ENCODE results near the gene PSG2. TPM values are rescaled to one million over a fixed set of nuclear protein-coding genes. Genes with fewer than 3 reads are reported as not detected.
A peak's percentile ranks its signal among the peaks of the same experiment; 100 is the strongest.
"Not testable (repeated sequence)": the region's sequence is repeated elsewhere in the genome, so short reads cannot be mapped to it uniquely, and the experiment has no call there.

Gene PSG2
- total RNA-seq, 1 donor from 2014 or later = not detected

DNA sequence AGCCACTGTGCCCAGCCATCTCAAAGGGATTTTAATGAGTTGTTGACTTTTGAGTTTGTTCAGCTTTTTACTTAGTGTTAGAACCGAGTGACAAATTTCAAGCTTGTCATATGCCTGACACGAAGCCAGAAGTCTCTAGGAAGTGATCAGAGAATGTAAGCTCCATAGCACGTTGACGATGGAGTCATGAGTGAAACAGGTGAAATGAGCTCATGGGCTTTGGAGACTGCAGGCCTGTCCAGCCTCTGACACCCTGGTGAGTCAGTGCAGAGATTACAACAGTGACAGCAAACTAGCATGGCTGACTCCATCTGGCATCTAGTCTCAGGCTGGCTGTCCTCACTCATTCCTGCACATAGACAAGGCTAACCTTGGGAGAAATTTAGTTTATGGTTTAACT, 60.9 kb downstream of the PSG2 start:
- DNase-seq (ENCODE audit: low spot score); H3K4me1 Mint-ChIP-seq (ENCODE audit: unreplicated experiment); H3K27ac Mint-ChIP-seq (ENCODE audit: unreplicated experiment); H3K9me3 Mint-ChIP-seq (ENCODE audit: unreplicated experiment); H3K27me3 Mint-ChIP-seq (ENCODE audit: unreplicated experiment); H3K4me3 Mint-ChIP-seq (ENCODE audit: unreplicated experiment); H3K36me3 Mint-ChIP-seq (ENCODE audit: low read depth, unreplicated experiment): not testable (repeated sequence)

DNA sequence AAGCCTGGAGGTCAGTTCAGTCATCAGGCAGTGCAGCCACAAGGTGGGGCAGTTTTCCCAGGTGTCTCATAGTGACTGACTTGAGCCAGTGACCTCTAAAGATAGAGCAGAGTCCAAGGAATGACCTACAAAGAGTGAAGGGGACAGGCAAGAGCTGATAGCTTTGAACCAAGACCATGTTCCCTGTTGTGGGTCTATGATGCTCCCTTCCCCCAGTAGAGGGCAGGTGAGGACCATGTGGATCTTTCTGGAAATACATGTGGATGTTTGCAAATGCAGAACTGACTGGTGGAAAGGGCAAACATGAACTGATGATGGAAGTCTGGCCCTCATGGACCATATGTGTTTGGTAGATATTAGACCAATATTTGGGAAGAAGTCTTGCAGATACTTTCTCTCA, 62.9 kb downstream of the PSG2 start:
- H3K36me3 Mint-ChIP-seq (ENCODE audit: low read depth, unreplicated experiment); H3K4me1 Mint-ChIP-seq (ENCODE audit: unreplicated experiment); H3K4me3 Mint-ChIP-seq (ENCODE audit: unreplicated experiment); H3K9me3 Mint-ChIP-seq (ENCODE audit: unreplicated experiment); H3K27me3 Mint-ChIP-seq (ENCODE audit: unreplicated experiment); H3K27ac Mint-ChIP-seq (ENCODE audit: unreplicated experiment): not testable (repeated sequence)
- peak; percentile 24 for DNase-seq (ENCODE audit: low spot score)

Other genes with a start within 250 kb of the PSG2 start
- gene PSG1, start 203.0 kb downstream of the PSG2 start, total RNA-seq (ENCODE audit: unreplicated experiment) = not detected
- gene PSG6, start 164.8 kb downstream of the PSG2 start, total RNA-seq (ENCODE audit: unreplicated experiment) = not detected
- gene PSG7, start 145.5 kb downstream of the PSG2 start, total RNA-seq (ENCODE audit: unreplicated experiment) = not detected
- not detected for gene PSG11, start 56.2 kb downstream of the PSG2 start, total RNA-seq (ENCODE audit: unreplicated experiment)
- gene PSG5, start 103.8 kb upstream of the PSG2 start, total RNA-seq (ENCODE audit: unreplicated experiment) = not detected
- gene PSG4, start 122.9 kb upstream of the PSG2 start, total RNA-seq (ENCODE audit: unreplicated experiment) = not detected
- not detected for gene PSG9, start 186.8 kb upstream of the PSG2 start, total RNA-seq (ENCODE audit: unreplicated experiment)

Measured in endothelial cell (in vitro differentiated cells).